B cell (primary cell): ENCODE measurements around the gene ARMC12. TPM values are rescaled to one million over a fixed set of nuclear protein-coding genes. Genes with fewer than 3 reads are reported as not detected.

Source experiments
- ATAC-seq: fragments of 200-7000 bp; cut with Tn5 transposase; one replicate; pipeline ENCODE4 v1.10.0; 2021; ENCODE audit warnings: low read depth, mild to moderate bottlenecking, moderate number of reproducible peaks, moderate library complexity
- CTCF ChIA-PET: fragments of 350-600 bp; sonication (Branson Sonifier 250); formaldehyde crosslinking; loops from one replicate; lab custom pipeline; 2021; ENCODE audit warnings: antibody characterized with exemption, inconsistent platforms; lab: Charles Lee
- POLR2A ChIA-PET: fragments of 350-600 bp; sonication (Branson Sonifier 250); formaldehyde crosslinking; loops from one replicate; lab custom pipeline; 2021; ENCODE audit warnings: antibody characterized with exemption; lab: Charles Lee
- DNase-seq: peaks from one replicate; pipeline ENCODE4 v3.0.0; 2013
- H2AFZ ChIP-seq: 2 replicates; pipeline ENCODE4 v1.6.1; 2012; ENCODE audit warnings: mild to moderate bottlenecking, low read depth, low read length; ENCODE audit not compliant: insufficient read depth, poor library complexity, severe bottlenecking
- H3K27ac ChIP-seq, 2 donors: 1 replicate in 1 of 2; 2 replicates in 1 of 2; pipeline ENCODE4 v1.5.1; 2012 to 2013; ENCODE audit warnings: low read length in 2 of 2, mild to moderate bottlenecking in 2 of 2, moderate library complexity in 1 of 2
- H3K27me3 ChIP-seq, 4 experiments: fragments of 200-600 bp in 1 of 4; sonication (generic) in 1 of 4; replicated peaks in 1 of 4; 1 replicate in 2 of 4; 2 replicates in 2 of 4; pipeline versions ENCODE4 v1.6.1 to v1.7.0; 2013 to 2016; ENCODE audit warnings: low read length in 3 of 4, mild to moderate bottlenecking in 2 of 4, mixed read lengths in 1 of 4, moderate library complexity in 1 of 4; ENCODE audit not compliant: insufficient read depth in 4 of 4, control insufficient read depth in 3 of 4; ENCODE audit errors: control extremely low read depth in 1 of 4
- H3K36me3 ChIP-seq, 2 experiments: replicated peaks in 1 of 2; 1 replicate in 1 of 2; 2 replicates in 1 of 2; pipeline versions ENCODE4 v1.6.1 to v1.7.1; 2013; ENCODE audit warnings: low read length in 1 of 2; ENCODE audit not compliant: insufficient read depth in 2 of 2, control insufficient read depth in 1 of 2; ENCODE audit errors: control extremely low read depth in 1 of 2, extremely low read depth in 1 of 2
- H3K4me1 ChIP-seq, 2 donors: fragments of 200-600 bp in 1 of 2; sonication (generic) in 1 of 2; 1 replicate in 1 of 2; 2 replicates in 1 of 2; pipeline versions ENCODE4 v1.5.1 to v1.6.1; 2013 to 2017; ENCODE audit warnings: low read length in 2 of 2; ENCODE audit not compliant: control insufficient read depth in 2 of 2, insufficient read depth in 2 of 2
- H3K4me2 ChIP-seq: replicated peaks from 2 replicates; pipeline ENCODE3; 2012; ENCODE audit warnings: mild to moderate bottlenecking, low read depth, low read length; ENCODE audit not compliant: poor library complexity, severe bottlenecking
- H3K4me3 ChIP-seq, 5 experiments: fragments of 200-600 bp in 1 of 5; sonication (generic) in 1 of 5; 1 replicate in 3 of 5; 2 replicates in 2 of 5; pipeline versions ENCODE4 v1.5.1 to v1.7.0; 2011 to 2016; ENCODE audit warnings: low read length in 4 of 5, mild to moderate bottlenecking in 4 of 5, low read depth in 2 of 5, control low read depth in 1 of 5, moderate library complexity in 1 of 5; ENCODE audit not compliant: insufficient read depth in 1 of 5; ENCODE audit errors: control extremely low read depth in 1 of 5, extremely low read depth in 1 of 5
- H3K79me2 ChIP-seq: fragments of 200-600 bp; sonication (generic); one replicate; pipeline ENCODE4 v1.6.0; 2016; ENCODE audit warnings: low read length; ENCODE audit not compliant: control insufficient read depth, insufficient read depth
- H3K9ac ChIP-seq: fragments of 200-600 bp; sonication (generic); 2 replicates; pipeline ENCODE4 v1.6.1; 2017; ENCODE audit warnings: mild to moderate bottlenecking, low read length, moderate library complexity
- H3K9me3 ChIP-seq, 3 donors: one replicate each; pipeline versions ENCODE4 v1.6.1 to v1.7.1; 2013; ENCODE audit warnings: low read length in 2 of 3; ENCODE audit not compliant: control insufficient read depth in 2 of 3, insufficient read depth in 1 of 3; ENCODE audit errors: control extremely low read depth in 1 of 3
- H4K20me1 ChIP-seq: 2 replicates; pipeline ENCODE4 v1.6.0; 2012; ENCODE audit warnings: mild to moderate bottlenecking, low read length; ENCODE audit not compliant: insufficient read depth, control insufficient read depth, poor library complexity, severe bottlenecking
- H3K27ac Mint-ChIP-seq: one replicate; pipeline ENCODE4 v1.8.0; 2021; ENCODE audit warnings: mixed read lengths
- H3K27me3 Mint-ChIP-seq: one replicate; pipeline ENCODE4 v1.8.0; 2021; ENCODE audit warnings: mixed read lengths
- H3K4me1 Mint-ChIP-seq: one replicate; pipeline ENCODE4 v1.8.0; 2021; ENCODE audit warnings: mixed read lengths
- H3K4me3 Mint-ChIP-seq: one replicate; pipeline ENCODE4 v1.8.0; 2021; ENCODE audit warnings: mixed read lengths
- H3K9me3 Mint-ChIP-seq: one replicate; pipeline ENCODE4 v1.8.0; 2022; ENCODE audit warnings: mixed read lengths; ENCODE audit not compliant: insufficient read depth
- EZH2 ChIP-seq: IDR thresholded peaks from 2 replicates; pipeline ENCODE4 v1.6.1; 2012; ENCODE audit warnings: borderline replicate concordance, low read depth, mild to moderate bottlenecking, moderate library complexity, low read length; ENCODE audit not compliant: insufficient read depth, poor library complexity, severe bottlenecking
- WGBS: methylation state at CpG from one replicate; pipeline ENCODE4 v1.1.5; 2013; ENCODE audit warnings: missing lambda C conversion rate; ENCODE audit not compliant: insufficient coverage; 5-methylcytosine and 5-hydroxymethylcytosine counted together
- intact Hi-C: fragments of 100-400 bp; cut with micrococcal nuclease; formaldehyde crosslinking; loops from one replicate; pipeline ENCODE4 v1.10.0; 2022
- polyA plus RNA-seq: library from polyadenylated mRNA; depleted of rRNA; stranded (reverse); fragments of >200 nt; gene quantifications from 2 replicates; pipeline ENCODE4 v1.2.3, GENCODE V29; 2012
- total RNA-seq, 2 donors: library from RNA; stranded (reverse); fragments of 120-200 nt in 1 of 2; gene quantifications; 1 replicate in 1 of 2; 2 replicates in 1 of 2; pipeline versions ENCODE4 v1.2.3 to v1.2.4, GENCODE V29; 2013 to 2022
- TF ChIP-seq, protein P1 (sequence below): fragments of 200-600 bp; IDR thresholded peaks from one replicate; pipeline ENCODE4 v1.8.0; 2022; ENCODE audit warnings: antibody characterized with exemption, mild to moderate bottlenecking

Gene ARMC12
- total and polyA plus RNA-seq, 2 donors (not counting 1 experiment from before 2014, with no cell fraction given) = 0.52 to 2.8 TPM

DNA sequence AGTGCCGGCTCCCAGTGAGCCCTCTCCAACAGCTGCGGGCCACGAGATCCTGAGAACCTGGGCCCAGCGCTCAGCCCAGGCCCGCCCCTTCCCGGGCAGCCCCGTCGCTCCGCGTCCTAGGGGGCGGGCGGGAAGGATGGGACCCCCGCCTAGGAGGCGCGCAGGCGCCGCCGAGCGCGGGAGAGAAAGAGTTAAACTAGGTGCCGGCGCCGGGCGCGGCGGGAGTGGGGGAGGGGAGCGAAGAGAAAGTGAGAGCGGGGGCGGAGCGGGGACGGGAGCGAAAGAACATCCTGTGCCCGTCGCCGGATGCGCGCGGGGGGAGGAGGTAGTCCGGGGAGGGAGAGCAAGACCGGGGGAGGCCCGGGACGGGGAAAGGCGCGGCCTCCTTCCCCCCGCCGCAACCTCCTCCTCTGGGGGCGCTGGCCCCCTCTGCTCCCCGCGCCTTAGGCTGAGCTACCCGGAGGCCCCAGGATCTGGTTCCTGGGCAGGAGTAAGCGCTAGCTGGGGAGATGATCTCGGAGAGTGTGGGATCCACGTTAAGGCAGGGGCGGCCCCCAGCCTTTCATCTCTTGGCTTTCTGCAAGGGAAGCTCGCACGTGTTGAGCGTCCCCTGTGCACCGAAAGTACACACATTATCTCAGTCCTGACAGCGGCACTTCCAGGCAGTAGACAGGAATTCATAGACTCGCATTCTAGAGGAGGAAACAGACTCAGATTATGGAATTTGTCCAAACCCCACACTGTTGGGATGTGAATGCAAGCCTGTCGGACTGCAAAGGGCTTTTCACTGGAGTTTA, 4.9 kb upstream of the ARMC12 start:
- Mint-ChIP-seq H3K9me3 (no peaks in the 10 kb centered on the region), H3K27ac (peak overlapping the region; percentile 96), H3K4me3 (peak overlapping the region; percentile 94), H3K4me1 (peaks cover 60% of the 10 kb centered on the region), H3K27me3 (peaks cover under 1% of the 10 kb centered on the region)
- ChIA-PET CTCF (interaction anchor here (0.7 to 12.6 kb wide), 9 partner anchors 12 to 404 kb away, joined by 3 to 369 read pairs (median 4); partner anchors contain the start of gene FKBP5), POLR2A (interaction anchor here (0.6 to 1.4 kb wide), 7 partner anchors 12 to 401 kb away, joined by 3 to 6 read pairs (median 4); no protein-coding TSS in a partner anchor)
- H3K4me1 ChIP-seq = peaks cover 51 to 61% of the 10 kb centered on the region in 2 donors
- no peaks in the 10 kb centered on the region for H3K9me3 ChIP-seq
- H3K79me2 ChIP-seq = no peaks in the 10 kb centered on the region
- H3K27me3 ChIP-seq = peaks cover 0 to 1% (median 0%) of the 10 kb centered on the region in 4 experiments
- H3K4me2 ChIP-seq = peak overlapping the region; percentile 89
- TF ChIP-seq, protein P1, sequence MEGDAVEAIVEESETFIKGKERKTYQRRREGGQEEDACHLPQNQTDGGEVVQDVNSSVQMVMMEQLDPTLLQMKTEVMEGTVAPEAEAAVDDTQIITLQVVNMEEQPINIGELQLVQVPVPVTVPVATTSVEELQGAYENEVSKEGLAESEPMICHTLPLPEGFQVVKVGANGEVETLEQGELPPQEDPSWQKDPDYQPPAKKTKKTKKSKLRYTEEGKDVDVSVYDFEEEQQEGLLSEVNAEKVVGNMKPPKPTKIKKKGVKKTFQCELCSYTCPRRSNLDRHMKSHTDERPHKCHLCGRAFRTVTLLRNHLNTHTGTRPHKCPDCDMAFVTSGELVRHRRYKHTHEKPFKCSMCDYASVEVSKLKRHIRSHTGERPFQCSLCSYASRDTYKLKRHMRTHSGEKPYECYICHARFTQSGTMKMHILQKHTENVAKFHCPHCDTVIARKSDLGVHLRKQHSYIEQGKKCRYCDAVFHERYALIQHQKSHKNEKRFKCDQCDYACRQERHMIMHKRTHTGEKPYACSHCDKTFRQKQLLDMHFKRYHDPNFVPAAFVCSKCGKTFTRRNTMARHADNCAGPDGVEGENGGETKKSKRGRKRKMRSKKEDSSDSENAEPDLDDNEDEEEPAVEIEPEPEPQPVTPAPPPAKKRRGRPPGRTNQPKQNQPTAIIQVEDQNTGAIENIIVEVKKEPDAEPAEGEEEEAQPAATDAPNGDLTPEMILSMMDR = peak; percentile 11
- TF ChIP-seq EZH2 = no peak
- intact Hi-C loops = loop anchor here (1.0 to 5.0 kb wide), 3 partner anchors 44 to 265 kb away; partner anchors contain the start of genes FKBP5 and RPL10A
- H3K36me3 ChIP-seq = no peaks in the 10 kb centered on the region
- peak overlapping the region; percentile 39 to 99 (median 92) for H3K4me3 ChIP-seq
- ATAC-seq (peak; percentile 64), DNase-seq (peak; percentile 95)
- no peaks in the 10 kb centered on the region for H4K20me1 ChIP-seq
- peak overlapping the region; percentile 93 for H3K9ac ChIP-seq
- H2AFZ ChIP-seq = peak overlapping the region; percentile 82
- peak overlapping the region; percentile 94 to 99 for H3K27ac ChIP-seq
- WGBS = under 1% methylated on average over 42 of the region's 61 CpGs

DNA sequence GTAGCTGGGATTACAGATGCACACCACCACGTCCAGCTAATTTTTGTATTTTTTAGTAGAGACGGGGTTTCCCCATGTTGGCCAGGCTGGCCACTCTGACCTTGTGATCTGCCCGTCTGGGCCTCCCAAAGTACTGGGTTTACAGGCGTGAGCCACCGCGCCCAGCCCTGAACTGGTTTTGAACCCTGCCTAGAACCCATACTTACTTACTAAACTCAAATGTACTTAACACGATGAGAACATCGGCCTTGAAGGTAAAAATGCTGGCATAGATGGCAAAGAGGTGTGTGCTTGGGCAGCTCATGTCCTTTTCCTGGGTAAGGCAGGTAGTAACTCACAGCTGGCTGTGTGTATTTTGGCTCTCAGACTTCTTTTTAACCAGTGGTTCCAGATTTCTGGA, 3.2 kb upstream of the ARMC12 start:
- Mint-ChIP-seq H3K4me1 (peaks cover 51% of the 10 kb centered on the region), H3K27me3 (no peaks in the 10 kb centered on the region), H3K4me3 (peak overlapping the region; percentile 23), H3K27ac (peak overlapping the region; percentile 32), H3K9me3 (no peaks in the 10 kb centered on the region)
- TF ChIP-seq EZH2 = no peak
- TF ChIP-seq, protein P1 = no peak
- Histone ChIP-seq H3K4me1 (peaks cover 38 to 52% of the 10 kb centered on the region in 2 donors), H2AFZ (no peak overlapping the region), H3K9ac (no peak overlapping the region), H3K27ac (no peak overlapping the region), H3K27me3 (no peaks in the 10 kb centered on the region), H3K36me3 (no peaks in the 10 kb centered on the region), H3K4me2 (no peak overlapping the region), H3K4me3 (no peak overlapping the region), H3K9me3 (no peaks in the 10 kb centered on the region), H4K20me1 (no peaks in the 10 kb centered on the region), H3K79me2 (no peaks in the 10 kb centered on the region)
- DNase-seq = no peak
- ChIA-PET POLR2A (no interaction called here), CTCF (interaction anchor here (1.1 to 12.6 kb wide), 10 partner anchors 9 to 361 kb away, joined by 3 to 369 read pairs (median 30); partner anchors contain the start of gene FKBP5)
- WGBS = 92% methylated on average over 6 of the region's 8 CpGs
- no peak for ATAC-seq
- intact Hi-C loops = loop anchor here (5.0 kb wide), 1 partner anchor 266 kb away; the partner anchor contains the start of gene RPL10A
